ENCODE results near the gene AQP6. TPM values are rescaled to one million over a fixed set of nuclear protein-coding genes. Genes with fewer than 3 reads are reported as not detected.

AQP6 gene
- total and polyA plus RNA-seq, 2 donors (not counting 3 experiments of a cell fraction or from before 2014, with no cell fraction given), result 0.04 TPM; not detected in 1

GRCh38 chr12:49982246-49983087, 9.7 kb downstream of the AQP6 start:
- DNase-seq (ENCODE audit: low read depth, low spot score), result no peak
- Histone ChIP-seq H3K4me1 (ENCODE audit: control insufficient read depth, extremely low read depth, insufficient read depth, low read length) (peaks cover 14% of the 10 kb centered on the region), H3K9me3 (replicated peaks; ENCODE audit: control insufficient read depth, insufficient read depth, low read length) (no peaks in the 10 kb centered on the region), H3K9me1 (replicated peaks; ENCODE audit: control insufficient read depth, extremely low read depth, insufficient read depth, low read length) (no peaks in the 10 kb centered on the region), H4K20me1 (replicated peaks; ENCODE audit: control insufficient read depth, extremely low read depth, insufficient read depth, low read length) (no peaks in the 10 kb centered on the region), H3K4me3 (replicated peaks in 1 of 3; ENCODE audit: insufficient read depth in 1 of 3, low read depth in 1 of 3, low read length in 3 of 3) (no peak overlapping the region), H3K79me2 (ENCODE audit: control insufficient read depth, insufficient read depth, low read length) (no peaks in the 10 kb centered on the region), H3K4me2 (ENCODE audit: insufficient read depth, low read length) (no peak overlapping the region), H3K9ac (replicated peaks; ENCODE audit: extremely low read depth, insufficient read depth, low read length) (no peak overlapping the region), H3K36me3 (ENCODE audit: control insufficient read depth in 2 of 2, extremely low read depth in 1 of 2, insufficient read depth in 2 of 2, low read length in 2 of 2) (no peaks in the 10 kb centered on the region), H3K27me3 (ENCODE audit: control insufficient read depth in 2 of 2, insufficient read depth in 2 of 2, low read length in 2 of 2) (no peaks in the 10 kb centered on the region), H3K27ac (ENCODE audit: insufficient read depth, low read depth, low read length) (no peak overlapping the region), H2AFZ (ENCODE audit: low read depth, low read length) (no peak overlapping the region)
- intact Hi-C loops (cut with micrococcal nuclease), result no loop called here
- no peak for FAIRE-seq
- ChIA-PET POLR2A (no interaction called here), CTCF (interaction anchor here (0.6 to 7.5 kb wide), 11 partner anchors 8 to 204 kb away, joined by 3 to 126 read pairs (median 6); no protein-coding TSS in a partner anchor)
- no TSS peak for BruUV-seq (replicated peaks)
- dilution Hi-C loops (cut with MboI; ENCODE audit: extremely low pct_ligation_motif_present, low sequenced_read_pairs), result no loop called here
- no peak for TF ChIP-seq POLR2A (IDR thresholded peaks at IDR 0.05; ENCODE audit: low read depth, low read length)
- TF ChIP-seq POLR2AphosphoS5 (IDR thresholded peaks at IDR 0.05; ENCODE audit: insufficient read depth, low read depth, low read length), result no peak
- TF ChIP-seq JUN (IDR thresholded peaks at IDR 0.05; ENCODE audit: borderline replicate concordance, insufficient read depth, insufficient read length, low read depth), result no peak

DNA sequence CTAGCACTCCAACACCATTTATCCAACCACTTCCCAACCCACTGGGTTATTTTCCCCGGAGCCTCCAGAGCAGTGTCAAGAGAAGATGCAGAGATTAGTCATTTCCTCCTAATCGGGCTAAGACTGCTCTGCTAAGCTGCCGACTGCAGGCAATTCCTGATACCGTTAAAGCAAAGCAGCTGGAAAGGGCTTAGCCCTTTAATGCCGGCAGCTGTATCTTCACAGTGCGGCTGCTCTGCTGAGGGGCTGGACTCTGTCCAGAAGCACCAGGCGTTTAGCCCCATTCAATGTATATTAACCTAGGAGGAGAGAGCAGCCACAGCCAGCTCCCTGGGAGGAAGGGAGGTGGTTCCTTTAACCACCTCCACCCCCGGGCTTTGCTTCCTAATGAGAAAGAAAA, 11.1 kb downstream of the AQP6 start:
- Histone ChIP-seq H2AFZ (ENCODE audit: low read depth, low read length) (no peak overlapping the region), H3K9ac (replicated peaks; ENCODE audit: extremely low read depth, insufficient read depth, low read length) (no peak overlapping the region), H3K79me2 (ENCODE audit: control insufficient read depth, insufficient read depth, low read length) (no peaks in the 10 kb centered on the region), H4K20me1 (replicated peaks; ENCODE audit: control insufficient read depth, extremely low read depth, insufficient read depth, low read length) (no peaks in the 10 kb centered on the region), H3K4me2 (ENCODE audit: insufficient read depth, low read length) (peak overlapping the region; percentile 25), H3K4me1 (ENCODE audit: control insufficient read depth, extremely low read depth, insufficient read depth, low read length) (peaks cover 14% of the 10 kb centered on the region), H3K9me3 (replicated peaks; ENCODE audit: control insufficient read depth, insufficient read depth, low read length) (no peaks in the 10 kb centered on the region), H3K4me3 (replicated peaks in 1 of 3; ENCODE audit: insufficient read depth in 1 of 3, low read depth in 1 of 3, low read length in 3 of 3) (no peak overlapping the region), H3K36me3 (ENCODE audit: control insufficient read depth in 2 of 2, extremely low read depth in 1 of 2, insufficient read depth in 2 of 2, low read length in 2 of 2) (no peaks in the 10 kb centered on the region), H3K27ac (ENCODE audit: insufficient read depth, low read depth, low read length) (peak overlapping the region; percentile 24), H3K9me1 (replicated peaks; ENCODE audit: control insufficient read depth, extremely low read depth, insufficient read depth, low read length) (no peaks in the 10 kb centered on the region), H3K27me3 (ENCODE audit: control insufficient read depth in 2 of 2, insufficient read depth in 2 of 2, low read length in 2 of 2) (no peaks in the 10 kb centered on the region)
- BruUV-seq (replicated peaks), result no TSS peak
- ChIA-PET CTCF (interaction anchor here (0.7 to 7.5 kb wide), 24 partner anchors 8 to 221 kb away, joined by 3 to 126 read pairs (median 4); partner anchors contain the start of genes AQP6 and SMARCD1), POLR2A (interaction anchor here (0.7 to 0.8 kb wide), 2 partner anchors 28 to 115 kb away, joined by 3 to 4 read pairs; no protein-coding TSS in a partner anchor)
- intact Hi-C loops (cut with micrococcal nuclease), result loop anchor here (2.0 kb wide), 1 partner anchor 17 kb away; no protein-coding TSS in a partner anchor
- FAIRE-seq (peak; percentile 99), DNase-seq (ENCODE audit: low read depth, low spot score) (peak; percentile 87)
- dilution Hi-C loops (cut with MboI; ENCODE audit: extremely low pct_ligation_motif_present, low sequenced_read_pairs), result no loop called here
- TF ChIP-seq FOS (IDR thresholded peaks at IDR 0.05; ENCODE audit: borderline replicate concordance, insufficient read depth, low read length) (peak; percentile 69), POLR2AphosphoS5 (IDR thresholded peaks at IDR 0.05; ENCODE audit: insufficient read depth, low read depth, low read length) (peak; percentile 43), JUN (IDR thresholded peaks at IDR 0.05; ENCODE audit: borderline replicate concordance, insufficient read depth, insufficient read length, low read depth) (peak; percentile 47), GATA2 (IDR thresholded peaks at IDR 0.05; ENCODE audit: insufficient read depth, insufficient read length, low read depth, low read length) (no peak), EZH2 (IDR thresholded peaks at IDR 0.05; ENCODE audit: borderline replicate concordance, low read depth, low read length, severe bottlenecking) (no peak)
- TF ChIP-seq, protein P1, sequence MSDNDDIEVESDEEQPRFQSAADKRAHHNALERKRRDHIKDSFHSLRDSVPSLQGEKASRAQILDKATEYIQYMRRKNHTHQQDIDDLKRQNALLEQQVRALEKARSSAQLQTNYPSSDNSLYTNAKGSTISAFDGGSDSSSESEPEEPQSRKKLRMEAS (IDR thresholded peaks at IDR 0.05; ENCODE audit: insufficient read depth, insufficient read length), result no peak

Data from endothelial cell of umbilical vein (primary cell).